Measurements from ENCODE around the gene PLIN3. TPM values are rescaled to one million over a fixed set of nuclear protein-coding genes. Genes with fewer than 3 reads are reported as not detected.
"Not testable (repeated sequence)": the region's sequence is repeated elsewhere in the genome, so short reads cannot be mapped to it uniquely, and the experiment has no call there.

PLIN3 gene
- total and polyA plus RNA-seq, 2 donors (not counting 1 experiment from before 2014, with no cell fraction given): 133 to 191 TPM

DNA sequence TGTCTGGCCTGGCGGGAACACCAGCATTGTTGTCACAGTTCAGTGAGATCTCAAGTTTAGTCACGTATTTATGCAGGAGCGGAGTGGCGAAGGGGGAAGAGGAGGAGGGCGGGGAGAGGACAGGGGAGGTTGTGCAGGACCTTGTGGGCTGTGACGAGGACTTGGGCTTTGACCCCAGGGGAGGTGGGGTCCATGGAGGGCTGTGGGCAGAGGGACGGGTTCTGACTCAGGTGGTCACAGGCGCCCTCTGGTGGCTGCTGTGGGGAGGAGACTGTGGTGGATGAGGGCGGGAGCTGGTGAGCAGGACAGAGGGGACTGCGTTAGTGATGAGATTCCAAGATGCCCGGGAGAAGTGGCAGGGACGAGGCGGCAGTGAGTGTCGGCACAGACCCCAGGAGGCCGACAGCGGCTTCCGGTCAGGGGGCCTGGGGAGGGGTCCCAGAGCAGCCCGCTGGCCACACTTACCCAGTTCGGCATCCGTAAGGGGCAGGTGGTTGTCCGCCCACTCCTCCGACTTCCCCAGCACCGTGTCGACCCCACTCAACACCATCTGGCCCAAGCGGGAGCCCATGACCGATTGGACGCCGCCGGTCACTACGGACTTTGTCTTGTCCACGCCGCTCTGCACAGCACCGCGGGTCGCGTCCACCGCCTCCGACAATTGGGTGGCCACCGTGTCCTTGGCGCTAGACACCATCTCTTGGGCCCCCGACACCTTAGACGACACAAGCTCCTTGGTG, 15.7 kb downstream of the PLIN3 start:
- no peak overlapping the region for H3K9ac ChIP-seq (ENCODE audit: insufficient read depth, low read length)
- no peak overlapping the region for H2AFZ ChIP-seq (ENCODE audit: low read length)
- no peak overlapping the region for H3K27ac ChIP-seq (ENCODE audit: insufficient read depth, low read length)
- peaks cover 29% of the 10 kb centered on the region for H3K36me3 ChIP-seq (ENCODE audit: control insufficient read depth, insufficient read depth, low read length)
- TF ChIP-seq, protein P1, sequence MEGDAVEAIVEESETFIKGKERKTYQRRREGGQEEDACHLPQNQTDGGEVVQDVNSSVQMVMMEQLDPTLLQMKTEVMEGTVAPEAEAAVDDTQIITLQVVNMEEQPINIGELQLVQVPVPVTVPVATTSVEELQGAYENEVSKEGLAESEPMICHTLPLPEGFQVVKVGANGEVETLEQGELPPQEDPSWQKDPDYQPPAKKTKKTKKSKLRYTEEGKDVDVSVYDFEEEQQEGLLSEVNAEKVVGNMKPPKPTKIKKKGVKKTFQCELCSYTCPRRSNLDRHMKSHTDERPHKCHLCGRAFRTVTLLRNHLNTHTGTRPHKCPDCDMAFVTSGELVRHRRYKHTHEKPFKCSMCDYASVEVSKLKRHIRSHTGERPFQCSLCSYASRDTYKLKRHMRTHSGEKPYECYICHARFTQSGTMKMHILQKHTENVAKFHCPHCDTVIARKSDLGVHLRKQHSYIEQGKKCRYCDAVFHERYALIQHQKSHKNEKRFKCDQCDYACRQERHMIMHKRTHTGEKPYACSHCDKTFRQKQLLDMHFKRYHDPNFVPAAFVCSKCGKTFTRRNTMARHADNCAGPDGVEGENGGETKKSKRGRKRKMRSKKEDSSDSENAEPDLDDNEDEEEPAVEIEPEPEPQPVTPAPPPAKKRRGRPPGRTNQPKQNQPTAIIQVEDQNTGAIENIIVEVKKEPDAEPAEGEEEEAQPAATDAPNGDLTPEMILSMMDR (conservative IDR thresholded peaks at IDR 0.05 in 1 of 2, IDR thresholded peaks at IDR 0.05 in 1 of 2; ENCODE audit: low read depth in 1 of 2, low read length in 2 of 2): peak; percentile 81
- no peak for TF ChIP-seq EZH2 (IDR thresholded peaks at IDR 0.05; ENCODE audit: low read length, missing control alignments)
- no peaks in the 10 kb centered on the region for H3K79me2 ChIP-seq (ENCODE audit: control insufficient read depth, insufficient read depth, low read length)
- no peaks in the 10 kb centered on the region for H3K9me3 ChIP-seq (ENCODE audit: control insufficient read depth, insufficient read depth, low read depth, low read length)
- no peak overlapping the region for H3K4me3 ChIP-seq (replicated peaks in 1 of 4; ENCODE audit: control extremely low read depth in 1 of 4, insufficient read depth in 1 of 4, low read depth in 3 of 4, low read length in 4 of 4)
- H3K4me2 ChIP-seq (ENCODE audit: extremely low read depth, insufficient read depth, low read length): no peak overlapping the region
- H3K27me3 ChIP-seq (ENCODE audit: control insufficient read depth, insufficient read depth, low read length): no peaks in the 10 kb centered on the region
- H3K4me1 ChIP-seq (ENCODE audit: control insufficient read depth, extremely low read depth, insufficient read depth, low read length): no peaks in the 10 kb centered on the region
- DNase-seq (ENCODE audit: low read depth in 2 of 2): peak in 1 of 2 donors; percentile 51
- no peaks in the 10 kb centered on the region for H4K20me1 ChIP-seq (ENCODE audit: control insufficient read depth, extremely low read depth, insufficient read depth, low read length)

DNA sequence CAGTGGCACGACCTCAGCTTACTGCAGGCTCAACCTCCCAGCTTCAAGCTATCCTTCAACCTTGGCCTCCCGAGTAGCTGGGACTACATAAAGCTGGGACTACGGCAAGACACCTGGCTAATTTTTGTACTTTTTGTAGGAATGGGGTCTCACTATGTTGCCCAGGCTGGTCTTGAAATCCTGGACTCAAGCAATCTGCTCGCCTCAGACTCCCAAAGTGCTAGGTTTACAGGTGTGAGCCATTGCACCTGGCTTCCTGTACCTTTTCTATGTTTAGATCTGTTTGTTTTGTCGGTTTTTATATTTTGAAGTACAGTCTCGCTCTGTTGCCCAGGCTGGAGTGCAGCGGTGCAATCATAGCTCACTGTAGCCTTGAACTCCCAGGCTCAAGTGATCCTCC, 18.4 kb downstream of the PLIN3 start:
- H3K9me3 ChIP-seq (ENCODE audit: control insufficient read depth, insufficient read depth, low read depth, low read length): no peaks in the 10 kb centered on the region
- H3K4me2 ChIP-seq (ENCODE audit: extremely low read depth, insufficient read depth, low read length): no peak overlapping the region
- no peak for DNase-seq (ENCODE audit: low read depth in 2 of 2)
- TF ChIP-seq EZH2 (IDR thresholded peaks at IDR 0.05; ENCODE audit: low read length, missing control alignments): no peak
- TF ChIP-seq, protein P1 (conservative IDR thresholded peaks at IDR 0.05 in 1 of 2, IDR thresholded peaks at IDR 0.05 in 1 of 2; ENCODE audit: low read depth in 1 of 2, low read length in 2 of 2): no peak
- H3K27ac ChIP-seq (ENCODE audit: insufficient read depth, low read length): no peak overlapping the region
- no peak overlapping the region for H3K4me3 ChIP-seq (replicated peaks in 1 of 4; ENCODE audit: control extremely low read depth in 1 of 4, insufficient read depth in 1 of 4, low read depth in 3 of 4, low read length in 4 of 4)
- peaks cover 28% of the 10 kb centered on the region for H3K36me3 ChIP-seq (ENCODE audit: control insufficient read depth, insufficient read depth, low read length)
- H3K79me2 ChIP-seq (ENCODE audit: control insufficient read depth, insufficient read depth, low read length): no peaks in the 10 kb centered on the region
- H3K4me1 ChIP-seq (ENCODE audit: control insufficient read depth, extremely low read depth, insufficient read depth, low read length): peaks cover 5% of the 10 kb centered on the region
- H2AFZ ChIP-seq (ENCODE audit: low read length): no peak overlapping the region
- no peak overlapping the region for H3K9ac ChIP-seq (ENCODE audit: insufficient read depth, low read length)
- H3K27me3 ChIP-seq (ENCODE audit: control insufficient read depth, insufficient read depth, low read length): no peaks in the 10 kb centered on the region
- H4K20me1 ChIP-seq (ENCODE audit: control insufficient read depth, extremely low read depth, insufficient read depth, low read length): no peaks in the 10 kb centered on the region

DNA sequence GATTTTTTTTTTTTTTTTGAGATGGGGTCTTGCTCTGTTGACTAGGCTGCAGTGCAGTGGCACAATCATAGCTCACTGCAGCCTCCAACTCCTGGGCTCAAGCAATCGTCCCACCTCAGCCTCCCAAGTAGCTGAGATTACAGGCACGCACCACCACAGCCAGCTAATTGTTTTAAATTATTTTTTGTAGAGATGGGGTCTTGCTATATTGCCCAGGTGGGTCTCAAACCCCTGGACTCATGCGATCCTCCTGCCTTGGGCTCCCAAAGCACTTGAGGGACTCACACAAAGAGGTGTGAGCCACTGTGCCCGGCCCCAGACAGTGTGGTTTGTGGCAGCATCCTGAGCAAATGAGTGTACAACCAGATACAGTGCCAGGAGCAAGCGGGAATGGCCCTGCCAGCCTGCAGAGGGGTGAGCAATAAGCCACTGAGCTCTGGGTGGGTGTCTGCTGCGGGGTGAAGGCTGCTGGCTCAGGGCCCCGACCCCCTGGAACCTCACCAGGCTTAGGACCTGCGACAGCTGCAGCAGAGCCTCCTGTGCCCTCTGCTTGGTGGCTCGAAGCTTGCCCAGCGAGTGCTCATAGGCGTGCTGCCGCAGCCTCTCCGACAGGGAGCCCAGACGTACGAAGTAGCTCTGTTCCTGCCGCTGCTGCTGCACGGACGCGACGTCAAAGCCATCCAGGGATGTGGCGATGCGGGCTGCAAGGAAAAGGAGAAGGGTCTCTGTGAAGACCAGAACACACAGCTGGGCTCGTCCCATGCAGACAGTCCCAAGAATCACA, 20.1 kb downstream of the PLIN3 start:
- no peaks in the 10 kb centered on the region for H4K20me1 ChIP-seq (ENCODE audit: control insufficient read depth, extremely low read depth, insufficient read depth, low read length)
- no peak for TF ChIP-seq EZH2 (IDR thresholded peaks at IDR 0.05; ENCODE audit: low read length, missing control alignments)
- TF ChIP-seq, protein P1 (conservative IDR thresholded peaks at IDR 0.05 in 1 of 2, IDR thresholded peaks at IDR 0.05 in 1 of 2; ENCODE audit: low read depth in 1 of 2, low read length in 2 of 2): no peak
- no peaks in the 10 kb centered on the region for H3K27me3 ChIP-seq (ENCODE audit: control insufficient read depth, insufficient read depth, low read length)
- peaks cover 5% of the 10 kb centered on the region for H3K4me1 ChIP-seq (ENCODE audit: control insufficient read depth, extremely low read depth, insufficient read depth, low read length)
- no peaks in the 10 kb centered on the region for H3K79me2 ChIP-seq (ENCODE audit: control insufficient read depth, insufficient read depth, low read length)
- DNase-seq (ENCODE audit: low read depth in 2 of 2): no peak
- no peaks in the 10 kb centered on the region for H3K9me3 ChIP-seq (ENCODE audit: control insufficient read depth, insufficient read depth, low read depth, low read length)
- no peak overlapping the region for H3K4me2 ChIP-seq (ENCODE audit: extremely low read depth, insufficient read depth, low read length)
- no peak overlapping the region for H3K9ac ChIP-seq (ENCODE audit: insufficient read depth, low read length)
- H3K36me3 ChIP-seq (ENCODE audit: control insufficient read depth, insufficient read depth, low read length): peaks cover 30% of the 10 kb centered on the region
- no peak overlapping the region for H3K27ac ChIP-seq (ENCODE audit: insufficient read depth, low read length)
- H2AFZ ChIP-seq (ENCODE audit: low read length): no peak overlapping the region
- H3K4me3 ChIP-seq (replicated peaks in 1 of 4; ENCODE audit: control extremely low read depth in 1 of 4, insufficient read depth in 1 of 4, low read depth in 3 of 4, low read length in 4 of 4): no peak overlapping the region

DNA sequence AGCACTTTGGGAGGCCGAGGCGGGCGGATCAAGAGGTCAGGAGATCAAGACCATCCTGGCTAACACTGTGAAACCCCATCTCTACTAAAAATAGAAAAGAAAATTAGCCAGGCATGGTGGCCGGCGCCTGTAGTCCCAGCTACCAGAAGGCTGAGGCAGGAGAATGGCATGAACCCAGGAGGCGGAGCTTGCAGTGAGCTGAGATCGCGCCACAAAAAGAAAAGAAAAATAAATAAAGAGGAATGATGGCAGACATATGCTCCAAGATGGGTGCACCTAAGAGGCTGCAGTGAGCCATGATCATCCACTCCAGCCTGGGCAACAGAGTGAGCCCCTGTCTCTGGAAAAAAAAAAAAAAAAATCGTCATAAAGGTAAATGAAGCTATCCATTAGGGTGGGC, 21.5 kb downstream of the PLIN3 start:
- H4K20me1 ChIP-seq (ENCODE audit: control insufficient read depth, extremely low read depth, insufficient read depth, low read length); H3K4me2 ChIP-seq (ENCODE audit: extremely low read depth, insufficient read depth, low read length); H2AFZ ChIP-seq (ENCODE audit: low read length); H3K4me3 ChIP-seq (replicated peaks in 1 of 4; ENCODE audit: control extremely low read depth in 1 of 4, insufficient read depth in 1 of 4, low read depth in 3 of 4, low read length in 4 of 4); H3K79me2 ChIP-seq (ENCODE audit: control insufficient read depth, insufficient read depth, low read length); H3K9me3 ChIP-seq (ENCODE audit: control insufficient read depth, insufficient read depth, low read depth, low read length); H3K27me3 ChIP-seq (ENCODE audit: control insufficient read depth, insufficient read depth, low read length); H3K9ac ChIP-seq (ENCODE audit: insufficient read depth, low read length); H3K4me1 ChIP-seq (ENCODE audit: control insufficient read depth, extremely low read depth, insufficient read depth, low read length): not testable (repeated sequence)
- peak overlapping the region; percentile 18 for H3K27ac ChIP-seq (ENCODE audit: insufficient read depth, low read length)
- DNase-seq (ENCODE audit: low read depth in 2 of 2): peak; percentile 65 to 66
- peaks cover 25% of the 10 kb centered on the region for H3K36me3 ChIP-seq (ENCODE audit: control insufficient read depth, insufficient read depth, low read length)
